Muscle of leg (tissue), 11 donors: ENCODE measurements around the gene ST3GAL3. TPM values are rescaled to one million over a fixed set of nuclear protein-coding genes. Genes with fewer than 3 reads are reported as not detected.
"Not testable (repeated sequence)": the region's sequence is repeated elsewhere in the genome, so short reads cannot be mapped to it uniquely, and the experiment has no call there.

Experiments
- DNase-seq: peaks from one replicate; pipeline ENCODE4 v3.0.0; 2013
- H3K27ac ChIP-seq: one replicate; pipeline ENCODE4 v1.5.1; 2013; ENCODE audit warnings: mild to moderate bottlenecking, low read length, control low read depth
- H3K27me3 ChIP-seq: one replicate; pipeline ENCODE4 v1.6.1; 2013; ENCODE audit warnings: low read length; ENCODE audit not compliant: control insufficient read depth, insufficient read depth
- H3K36me3 ChIP-seq: one replicate; pipeline ENCODE4 v1.6.1; 2013; ENCODE audit warnings: low read length; ENCODE audit not compliant: control insufficient read depth, insufficient read depth
- H3K4me1 ChIP-seq: one replicate; pipeline ENCODE4 v1.6.1; 2013; ENCODE audit warnings: low read length; ENCODE audit not compliant: control insufficient read depth, insufficient read depth
- H3K4me3 ChIP-seq: one replicate; pipeline ENCODE4 v1.5.1; 2013; ENCODE audit warnings: low read length, control low read depth
- H3K9me3 ChIP-seq: replicated peaks from 2 replicates; pipeline ENCODE4 v1.6.1; 2013; ENCODE audit warnings: low read depth, low read length; ENCODE audit not compliant: control insufficient read depth
- WGBS: methylation state at CpG from one replicate; pipeline ENCODE4 v1.1.5; 2013; ENCODE audit warnings: missing lambda C conversion rate; ENCODE audit not compliant: insufficient coverage; 5-methylcytosine and 5-hydroxymethylcytosine counted together
- polyA plus RNA-seq, 8 donors: library from polyadenylated mRNA; unstranded; fragments of 120-200 nt; gene quantifications; one replicate each; pipeline versions ENCODE4 v1.2.1 to v1.2.3, GENCODE V29; 2013; ENCODE audit warnings: inconsistent platforms in 1 of 8, low replicate concordance in 1 of 8; ENCODE audit not compliant: insufficient read length in 8 of 8, insufficient read depth in 1 of 8
- total RNA-seq: library from RNA; stranded (reverse); fragments of 120-200 nt; gene quantifications from one replicate; pipeline ENCODE4 v1.2.4, GENCODE V29; 2013

ST3GAL3 gene
- total and polyA plus RNA-seq, 9 donors: 21.5 to 34.9 (median 32.6) TPM

- peaks cover 3% of the 10 kb centered on the region for H3K36me3 ChIP-seq
- H3K27me3 ChIP-seq: no peaks in the 10 kb centered on the region
- H3K4me1 ChIP-seq: peaks cover 10% of the 10 kb centered on the region
- H3K4me3 ChIP-seq: no peak overlapping the region
- H3K27ac ChIP-seq: peak overlapping the region; percentile 65
- H3K9me3 ChIP-seq: no peaks in the 10 kb centered on the region
- WGBS: 65% methylated on average over 5 of the region's 15 CpGs
- DNase-seq: no peak
These were observed 9.4 kb downstream of the ST3GAL3 start for GRCh38 chr1:43716559-43717281.

- WGBS: 100% methylated on average over 5 of the region's 6 CpGs
These were observed 11.7 kb downstream of the ST3GAL3 start for GRCh38 chr1:43719063-43719462.

DNA sequence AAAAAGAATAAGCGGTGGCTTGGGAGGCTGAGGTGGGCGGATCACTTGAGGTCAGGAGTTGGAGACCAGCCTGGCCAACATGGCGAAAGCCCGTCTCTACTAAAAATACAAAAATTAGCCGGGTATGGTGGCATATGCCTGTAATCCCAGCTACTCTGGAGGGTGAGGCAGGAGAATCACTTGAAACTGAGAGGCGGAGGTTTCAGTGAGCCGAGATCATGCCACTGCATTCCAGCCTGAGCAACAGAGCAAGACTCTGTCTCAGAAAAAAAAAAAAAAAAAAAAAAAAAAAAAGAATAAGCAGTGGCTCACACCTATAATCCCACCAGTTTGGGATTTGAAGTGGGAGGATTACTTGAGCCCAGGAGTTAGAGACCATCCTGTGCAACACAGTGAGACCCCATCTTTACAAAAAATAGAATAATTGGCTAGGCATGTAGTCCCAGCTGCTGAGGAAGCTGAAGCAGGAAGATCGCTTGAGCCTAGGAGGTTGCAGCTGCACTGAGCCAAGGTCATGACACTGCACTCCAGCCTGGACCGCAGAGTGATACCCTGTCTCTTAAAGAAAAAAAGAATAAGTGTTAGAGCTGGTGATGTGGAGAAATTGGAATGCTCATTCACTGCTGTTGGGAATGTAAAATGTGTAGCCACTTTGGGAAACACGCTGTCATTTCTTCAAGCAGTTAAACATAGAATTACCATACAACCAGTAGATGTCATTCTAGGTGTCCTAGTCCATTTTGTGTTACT, 12.5 kb downstream of the ST3GAL3 start:
- 79% methylated on average over 4 of the region's 10 CpGs for whole genome bisulfite sequencing
- H3K4me1 ChIP-seq: peaks cover 10% of the 10 kb centered on the region
- not testable (repeated sequence) for H3K27ac ChIP-seq, H3K4me3 ChIP-seq, H3K36me3 ChIP-seq, DNase-seq, H3K9me3 ChIP-seq, H3K27me3 ChIP-seq

More at GRCh38 chr1:43719063-43719462, 11.7 kb downstream of the ST3GAL3 start:
- no peaks in the 10 kb centered on the region for H3K9me3 ChIP-seq
- H3K36me3 ChIP-seq: no peaks in the 10 kb centered on the region
- H3K4me3 ChIP-seq: no peak overlapping the region
- no peaks in the 10 kb centered on the region for H3K27me3 ChIP-seq
- no peak overlapping the region for H3K27ac ChIP-seq
- H3K4me1 ChIP-seq: peaks cover 10% of the 10 kb centered on the region
- DNase-seq: no peak

GRCh38 chr1:43722810-43723209, 15.5 kb downstream of the ST3GAL3 start:
- Histone ChIP-seq H3K4me3 (no peak overlapping the region), H3K27me3 (no peaks in the 10 kb centered on the region), H3K27ac (no peak overlapping the region), H3K36me3 (no peaks in the 10 kb centered on the region), H3K9me3 (no peaks in the 10 kb centered on the region), H3K4me1 (peaks cover 3% of the 10 kb centered on the region)
- WGBS: no CpG with 5 or more reads among the region's 2 CpGs
- DNase-seq: no peak

DNA sequence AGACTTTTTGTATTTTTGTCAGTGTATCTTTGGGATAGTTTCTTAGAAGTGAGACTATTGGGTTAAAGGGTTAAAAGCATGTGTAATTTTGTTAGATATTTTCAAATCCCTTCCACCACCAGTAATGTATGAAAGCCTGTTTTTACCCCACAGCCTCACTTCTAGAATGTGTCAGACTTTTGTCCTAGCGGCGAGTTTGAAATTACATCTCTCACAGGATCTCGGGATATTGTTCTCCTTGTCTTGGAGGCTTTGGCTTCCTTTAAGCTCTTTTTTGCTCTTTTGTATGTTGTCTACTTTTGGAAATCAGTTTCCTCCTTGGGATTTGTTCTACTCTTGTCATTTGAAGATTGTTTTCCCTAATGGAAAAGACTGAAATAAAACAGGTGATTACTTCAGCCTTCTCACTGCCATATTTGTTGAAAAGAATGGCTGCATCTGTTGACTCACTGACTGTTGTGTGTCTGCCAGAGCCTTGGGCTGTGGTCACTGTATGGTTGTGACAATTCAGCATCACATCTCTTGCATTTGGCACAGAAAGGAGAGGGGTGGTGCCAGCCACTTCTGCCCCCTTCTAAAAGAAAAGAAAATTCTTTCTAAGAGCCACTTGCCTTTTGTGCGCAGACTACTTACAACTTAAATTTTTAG, 22.6 kb downstream of the ST3GAL3 start:
- Histone ChIP-seq H3K27me3 (no peaks in the 10 kb centered on the region), H3K4me3 (no peak overlapping the region), H3K36me3 (no peaks in the 10 kb centered on the region), H3K27ac (no peak overlapping the region), H3K9me3 (no peaks in the 10 kb centered on the region), H3K4me1 (peaks cover 4% of the 10 kb centered on the region)
- DNase-seq: no peak
- no CpG with 5 or more reads among the region's 4 CpGs for WGBS

GRCh38 chr1:43731867-43732531, 24.7 kb downstream of the ST3GAL3 start:
- Histone ChIP-seq H3K4me1 (peaks cover 4% of the 10 kb centered on the region), H3K27ac (no peak overlapping the region), H3K9me3 (no peaks in the 10 kb centered on the region), H3K27me3 (no peaks in the 10 kb centered on the region), H3K36me3 (peaks cover 11% of the 10 kb centered on the region), H3K4me3 (no peak overlapping the region)
- WGBS: 38% methylated on average over 1 of the region's 7 CpGs
- DNase-seq: peak; percentile 12

DNA sequence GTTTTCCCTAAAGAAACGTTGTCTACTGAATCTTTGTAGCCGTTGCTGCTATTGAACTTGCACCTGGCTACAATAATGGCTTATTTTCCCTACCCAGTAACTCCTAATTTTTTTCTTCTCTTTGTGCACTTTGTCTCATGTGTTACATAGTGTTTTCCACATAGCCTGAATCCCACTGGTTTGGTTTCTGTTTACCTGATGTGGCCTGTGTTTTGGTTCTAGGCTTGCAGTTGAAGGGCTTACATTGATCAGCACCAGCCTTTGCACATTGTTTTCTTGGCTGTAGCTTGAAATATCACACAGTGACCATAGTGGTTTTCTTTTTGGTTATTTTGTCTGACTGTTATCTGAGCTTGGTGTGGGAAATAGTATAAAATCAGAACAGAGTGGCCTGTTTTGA, 29.5 kb downstream of the ST3GAL3 start:
- peaks cover 4% of the 10 kb centered on the region for H3K4me1 ChIP-seq
- no peaks in the 10 kb centered on the region for H3K27me3 ChIP-seq
- no peaks in the 10 kb centered on the region for H3K9me3 ChIP-seq
- peaks cover 22% of the 10 kb centered on the region for H3K36me3 ChIP-seq
- H3K4me3 ChIP-seq: no peak overlapping the region
- no peak overlapping the region for H3K27ac ChIP-seq
- no peak for DNase-seq
- WGBS: 100% methylated on average over 1 of the region's 2 CpGs

GRCh38 chr1:43742026-43742425, 34.7 kb downstream of the ST3GAL3 start:
- Histone ChIP-seq H3K4me3 (no peak overlapping the region), H3K9me3 (no peaks in the 10 kb centered on the region), H3K4me1 (no peaks in the 10 kb centered on the region), H3K27me3 (no peaks in the 10 kb centered on the region), H3K27ac (no peak overlapping the region), H3K36me3 (peaks cover 20% of the 10 kb centered on the region)
- DNase-seq: no peak
- WGBS: 80% methylated on average over 3 of the region's 4 CpGs

DNA sequence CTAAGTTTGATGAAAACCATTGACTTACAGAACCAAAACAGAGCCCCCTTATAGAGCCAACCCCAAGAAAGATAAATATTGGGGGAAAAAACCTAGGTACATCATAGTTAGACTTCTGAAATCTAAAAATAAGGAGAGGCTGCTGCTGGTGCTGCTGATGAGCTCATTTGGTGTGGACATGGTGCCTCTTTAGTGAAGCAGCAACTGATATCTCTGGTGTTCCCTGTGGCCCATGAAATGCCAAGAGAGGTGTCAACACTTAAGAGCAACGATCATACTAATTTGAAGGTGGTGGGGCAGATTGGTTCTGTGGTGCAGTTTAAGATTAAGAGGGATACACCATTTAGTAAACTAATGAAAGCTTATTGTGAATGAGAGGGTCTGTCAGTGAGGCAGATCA, 35.9 kb downstream of the ST3GAL3 start:
- Histone ChIP-seq H3K9me3 (no peaks in the 10 kb centered on the region), H3K4me1 (no peaks in the 10 kb centered on the region), H3K4me3 (no peak overlapping the region), H3K36me3 (peaks cover 20% of the 10 kb centered on the region), H3K27ac (no peak overlapping the region), H3K27me3 (no peaks in the 10 kb centered on the region)
- DNase-seq: no peak
- 88% methylated on average over 1 of the region's 1 CpG for WGBS

DNA sequence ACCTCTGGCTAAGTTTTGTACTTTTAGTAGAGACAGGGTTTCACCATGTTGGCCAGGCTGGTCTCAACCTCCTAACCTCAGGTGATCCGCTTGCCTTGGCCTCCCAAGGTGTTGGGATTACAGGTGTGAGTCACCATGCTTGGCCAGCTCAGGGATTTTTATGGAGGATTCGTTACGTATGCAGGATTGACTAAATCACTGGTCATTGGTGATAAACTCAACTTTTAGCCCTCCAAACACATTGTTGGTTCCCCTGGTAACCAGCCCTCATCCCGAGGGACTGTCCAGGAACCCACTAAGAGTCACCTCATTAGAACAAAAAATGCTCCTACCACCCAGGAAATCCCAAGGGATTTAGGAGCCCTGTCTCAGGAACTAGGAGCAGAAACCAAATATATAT, 40.4 kb downstream of the ST3GAL3 start:
- DNase-seq: no peak
- 80% methylated on average over 1 of the region's 4 CpGs for WGBS

More for the DNA sequence above, 40.4 kb downstream of the ST3GAL3 start:
- Histone ChIP-seq H3K27ac (no peak overlapping the region), H3K9me3 (no peaks in the 10 kb centered on the region), H3K36me3 (peaks cover 5% of the 10 kb centered on the region), H3K4me1 (no peaks in the 10 kb centered on the region), H3K4me3 (no peak overlapping the region), H3K27me3 (no peaks in the 10 kb centered on the region)
